ENCODE results near the gene FHIP2A.

DNA sequence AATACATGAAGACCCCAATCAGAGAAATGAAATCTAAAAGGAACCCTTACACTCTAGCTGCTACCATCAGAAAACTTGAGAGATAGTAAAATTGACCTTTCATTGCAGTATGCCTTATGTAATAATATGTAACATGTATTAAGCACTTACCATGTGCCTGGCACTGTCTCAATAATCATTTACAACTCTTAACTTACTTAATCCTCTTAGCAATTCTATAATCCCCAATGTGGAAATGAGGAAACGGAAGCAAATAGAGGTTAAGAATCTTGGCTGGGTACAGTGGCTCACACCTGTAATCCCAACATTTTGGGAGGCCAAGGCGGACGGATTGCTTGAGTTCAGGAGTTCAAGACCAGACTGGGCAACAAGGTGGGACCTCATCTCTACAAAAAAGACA lies 29.8 kb upstream of the FHIP2A start:
- TF ChIP-seq, protein P1, sequence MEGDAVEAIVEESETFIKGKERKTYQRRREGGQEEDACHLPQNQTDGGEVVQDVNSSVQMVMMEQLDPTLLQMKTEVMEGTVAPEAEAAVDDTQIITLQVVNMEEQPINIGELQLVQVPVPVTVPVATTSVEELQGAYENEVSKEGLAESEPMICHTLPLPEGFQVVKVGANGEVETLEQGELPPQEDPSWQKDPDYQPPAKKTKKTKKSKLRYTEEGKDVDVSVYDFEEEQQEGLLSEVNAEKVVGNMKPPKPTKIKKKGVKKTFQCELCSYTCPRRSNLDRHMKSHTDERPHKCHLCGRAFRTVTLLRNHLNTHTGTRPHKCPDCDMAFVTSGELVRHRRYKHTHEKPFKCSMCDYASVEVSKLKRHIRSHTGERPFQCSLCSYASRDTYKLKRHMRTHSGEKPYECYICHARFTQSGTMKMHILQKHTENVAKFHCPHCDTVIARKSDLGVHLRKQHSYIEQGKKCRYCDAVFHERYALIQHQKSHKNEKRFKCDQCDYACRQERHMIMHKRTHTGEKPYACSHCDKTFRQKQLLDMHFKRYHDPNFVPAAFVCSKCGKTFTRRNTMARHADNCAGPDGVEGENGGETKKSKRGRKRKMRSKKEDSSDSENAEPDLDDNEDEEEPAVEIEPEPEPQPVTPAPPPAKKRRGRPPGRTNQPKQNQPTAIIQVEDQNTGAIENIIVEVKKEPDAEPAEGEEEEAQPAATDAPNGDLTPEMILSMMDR (IDR thresholded peaks at IDR 0.05; ENCODE audit: low read depth, low read length) = no peak
- no peak for TF ChIP-seq POLR2A (IDR thresholded peaks at IDR 0.05; ENCODE audit: extremely low read depth, insufficient read length)
- TF ChIP-seq, protein P2, sequence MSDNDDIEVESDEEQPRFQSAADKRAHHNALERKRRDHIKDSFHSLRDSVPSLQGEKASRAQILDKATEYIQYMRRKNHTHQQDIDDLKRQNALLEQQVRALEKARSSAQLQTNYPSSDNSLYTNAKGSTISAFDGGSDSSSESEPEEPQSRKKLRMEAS (IDR thresholded peaks at IDR 0.05; ENCODE audit: low read depth, low read length) = no peak
